DOHH2 (cell line): ENCODE measurements around the gene ZNF581.

Experiments used
- H3F3A ChIP-seq: fragments of 200-600 bp; sonication (generic), shearing (Covaris generic); 2 replicates; pipeline ENCODE4 v1.6.0; 2016; ENCODE audit warnings: antibody characterized with exemption, mild to moderate bottlenecking; ENCODE audit not compliant: control insufficient read depth, insufficient read depth
- H3K27ac ChIP-seq: fragments of 200-600 bp; sonication (generic); 2 replicates; pipeline ENCODE4 v1.5.1; 2014; ENCODE audit warnings: low read depth, mild to moderate bottlenecking, low read length, moderate library complexity
- H3K27me3 ChIP-seq: fragments of 200-600 bp; sonication (generic); 2 replicates; pipeline ENCODE4 v1.6.1; 2014; ENCODE audit warnings: mild to moderate bottlenecking, low read length, mixed read lengths; ENCODE audit not compliant: control insufficient read depth
- H3K36me3 ChIP-seq: fragments of 200-600 bp; sonication (generic); 2 replicates; pipeline ENCODE4 v1.6.1; 2014; ENCODE audit warnings: mild to moderate bottlenecking, low read length, moderate library complexity, mixed read lengths; ENCODE audit not compliant: control insufficient read depth
- H3K4me1 ChIP-seq: fragments of 200-600 bp; sonication (generic); 2 replicates; pipeline ENCODE4 v1.6.1; 2014; ENCODE audit warnings: mild to moderate bottlenecking, low read length, mixed read lengths; ENCODE audit not compliant: control insufficient read depth
- H3K4me2 ChIP-seq: fragments of 200-600 bp; sonication (generic); 2 replicates; pipeline ENCODE4 v1.6.0; 2014; ENCODE audit warnings: mild to moderate bottlenecking, low read length, moderate library complexity
- H3K4me3 ChIP-seq: fragments of 200-600 bp; sonication (generic); 2 replicates; pipeline ENCODE4 v1.5.1; 2014; ENCODE audit warnings: mild to moderate bottlenecking, low read length, mixed read lengths
- H3K79me2 ChIP-seq: fragments of 200-600 bp; sonication (generic); 2 replicates; pipeline ENCODE4 v1.6.1; 2014; ENCODE audit warnings: mild to moderate bottlenecking, low read length, mixed read lengths; ENCODE audit not compliant: control insufficient read depth
- H3K9me2 ChIP-seq: fragments of 200-600 bp; sonication (generic); replicated peaks from 2 replicates; pipeline ENCODE4 v1.6.1; 2014; ENCODE audit warnings: mild to moderate bottlenecking, low read length, mixed read lengths; ENCODE audit not compliant: control insufficient read depth
- H3K9me3 ChIP-seq: fragments of 200-600 bp; sonication (generic); 2 replicates; pipeline ENCODE4 v1.6.1; 2014; ENCODE audit warnings: antibody characterized with exemption, low read length, mixed read lengths; ENCODE audit not compliant: control insufficient read depth, insufficient read depth
- H4K20me1 ChIP-seq: fragments of 200-600 bp; sonication (generic); 2 replicates; pipeline ENCODE4 v1.6.0; 2014; ENCODE audit warnings: low read depth, mild to moderate bottlenecking, antibody characterized with exemption, low read length, moderate library complexity; ENCODE audit not compliant: control insufficient read depth, insufficient read depth
- EZH2phosphoT487 ChIP-seq: fragments of 200-600 bp; sonication (generic); IDR thresholded peaks from 2 replicates; pipeline ENCODE4 v1.6.1; 2017; ENCODE audit warnings: borderline replicate concordance, mild to moderate bottlenecking, antibody characterized with exemption, low read length, moderate library complexity, mixed read lengths
- TF ChIP-seq, protein P1 (sequence below): fragments of 200-600 bp; sonication (generic); IDR thresholded peaks from one replicate; pipeline ENCODE4 v1.5.1; 2014; ENCODE audit warnings: antibody characterized with exemption, mild to moderate bottlenecking, low read depth, low read length; ENCODE audit not compliant: poor library complexity, severe bottlenecking

Gene ZNF581

DNA sequence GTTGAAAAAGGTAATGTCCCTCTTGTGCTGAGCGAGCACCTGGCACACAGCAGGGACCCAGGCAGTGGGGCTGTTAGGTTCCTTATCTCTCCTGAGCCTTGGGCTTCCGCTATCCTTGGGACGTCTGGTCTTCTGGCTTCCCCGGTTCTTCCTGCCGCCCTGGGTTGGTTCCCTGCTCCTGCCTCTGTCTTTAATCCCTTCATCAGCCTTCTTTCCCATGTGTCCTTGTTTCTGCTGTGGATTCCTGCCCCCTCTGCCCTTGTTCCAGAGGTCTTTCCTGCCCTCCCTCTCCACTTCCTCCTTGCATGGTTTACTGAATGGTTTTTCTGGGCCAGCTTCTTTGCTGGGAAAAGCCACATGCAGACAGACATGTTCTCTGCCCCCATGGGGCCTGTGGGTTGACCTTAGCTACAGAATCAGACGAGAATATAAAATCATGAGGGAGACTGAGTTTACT is 34.2 kb downstream of the ZNF581 start:
- peaks cover 91% of the 10 kb centered on the region for H3K79me2 ChIP-seq

GRCh38 chr19:55678121-55678671 is 34.7 kb downstream of the ZNF581 start:
- H3K4me2 ChIP-seq, result peak overlapping the region; percentile 92
- peak overlapping the region; percentile 90 for H3K4me3 ChIP-seq
- H3K4me1 ChIP-seq, result peaks cover 48% of the 10 kb centered on the region
- no peaks in the 10 kb centered on the region for H3K27me3 ChIP-seq
- TF ChIP-seq EZH2phosphoT487, result no peak
- TF ChIP-seq, protein P1, sequence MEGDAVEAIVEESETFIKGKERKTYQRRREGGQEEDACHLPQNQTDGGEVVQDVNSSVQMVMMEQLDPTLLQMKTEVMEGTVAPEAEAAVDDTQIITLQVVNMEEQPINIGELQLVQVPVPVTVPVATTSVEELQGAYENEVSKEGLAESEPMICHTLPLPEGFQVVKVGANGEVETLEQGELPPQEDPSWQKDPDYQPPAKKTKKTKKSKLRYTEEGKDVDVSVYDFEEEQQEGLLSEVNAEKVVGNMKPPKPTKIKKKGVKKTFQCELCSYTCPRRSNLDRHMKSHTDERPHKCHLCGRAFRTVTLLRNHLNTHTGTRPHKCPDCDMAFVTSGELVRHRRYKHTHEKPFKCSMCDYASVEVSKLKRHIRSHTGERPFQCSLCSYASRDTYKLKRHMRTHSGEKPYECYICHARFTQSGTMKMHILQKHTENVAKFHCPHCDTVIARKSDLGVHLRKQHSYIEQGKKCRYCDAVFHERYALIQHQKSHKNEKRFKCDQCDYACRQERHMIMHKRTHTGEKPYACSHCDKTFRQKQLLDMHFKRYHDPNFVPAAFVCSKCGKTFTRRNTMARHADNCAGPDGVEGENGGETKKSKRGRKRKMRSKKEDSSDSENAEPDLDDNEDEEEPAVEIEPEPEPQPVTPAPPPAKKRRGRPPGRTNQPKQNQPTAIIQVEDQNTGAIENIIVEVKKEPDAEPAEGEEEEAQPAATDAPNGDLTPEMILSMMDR, result peak; percentile 27
- peaks cover 8% of the 10 kb centered on the region; the same call in 1 of the 2 replicates for H4K20me1 ChIP-seq
- peak overlapping the region; percentile 90 for H3K27ac ChIP-seq
- no peaks in the 10 kb centered on the region for H3K9me3 ChIP-seq
- H3F3A ChIP-seq, result peaks cover 25% of the 10 kb centered on the region
- peaks cover 84% of the 10 kb centered on the region for H3K36me3 ChIP-seq
- H3K9me2 ChIP-seq, result no peaks in the 10 kb centered on the region
- H3K79me2 ChIP-seq, result peaks cover 88% of the 10 kb centered on the region

More for the DNA sequence above, 34.2 kb downstream of the ZNF581 start:
- no peaks in the 10 kb centered on the region for H3K9me3 ChIP-seq
- H3K27ac ChIP-seq, result peak overlapping the region; percentile 90
- H4K20me1 ChIP-seq, result peaks cover 8% of the 10 kb centered on the region; the same call in 1 of the 2 replicates
- H3F3A ChIP-seq, result peaks cover 31% of the 10 kb centered on the region
- H3K4me1 ChIP-seq, result peaks cover 48% of the 10 kb centered on the region
- H3K4me3 ChIP-seq, result peak overlapping the region; percentile 90
- H3K4me2 ChIP-seq, result peak overlapping the region; percentile 92
- H3K27me3 ChIP-seq, result no peaks in the 10 kb centered on the region
- TF ChIP-seq EZH2phosphoT487, result no peak
- TF ChIP-seq, protein P1, result no peak
- H3K36me3 ChIP-seq, result peaks cover 84% of the 10 kb centered on the region
- no peaks in the 10 kb centered on the region for H3K9me2 ChIP-seq

DNA sequence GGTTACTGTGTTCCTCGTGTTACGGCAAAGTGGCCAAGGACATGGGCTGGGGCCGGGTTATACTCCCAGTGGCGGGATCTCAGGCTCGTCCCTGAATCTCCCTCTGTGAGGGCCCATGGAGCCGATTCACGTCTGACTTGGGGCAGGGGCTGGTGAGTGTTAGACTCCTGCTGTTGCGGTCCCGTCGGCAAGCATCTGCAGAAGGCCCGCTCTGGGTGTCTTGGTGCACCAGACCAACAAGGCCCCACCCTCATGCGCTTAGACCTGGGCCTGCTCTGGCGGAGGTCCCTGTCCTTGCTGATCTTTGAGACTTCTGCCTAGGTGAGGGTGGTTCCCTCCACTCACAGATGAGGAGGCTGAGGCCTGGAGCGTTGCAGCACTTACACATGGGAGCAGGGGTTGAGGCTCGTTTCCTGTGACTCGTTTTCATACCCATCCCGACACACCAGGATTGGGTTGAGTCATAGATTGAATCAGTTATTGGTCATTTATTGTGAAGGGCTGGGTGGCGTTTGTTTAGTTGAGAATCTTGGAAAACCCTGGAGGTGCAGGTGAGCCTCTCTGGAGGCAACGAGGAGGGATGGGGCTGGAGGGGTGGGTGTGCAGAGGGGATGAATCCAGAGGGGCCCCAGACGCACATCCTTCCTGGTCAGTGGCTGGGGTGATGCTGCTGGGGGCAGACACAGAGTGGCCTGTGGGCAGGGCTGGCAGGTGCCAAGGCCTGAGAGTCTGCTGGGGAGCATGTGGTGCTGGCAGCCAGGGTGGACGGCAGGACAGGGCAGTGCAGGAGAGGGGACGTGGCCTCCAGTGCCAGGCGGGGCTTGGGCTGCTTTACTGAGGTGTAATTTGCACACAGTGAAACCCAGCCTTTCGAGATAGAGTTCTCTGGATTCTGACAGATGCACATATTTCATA is 36.2 kb downstream of the ZNF581 start:
- Histone ChIP-seq H3K36me3 (peaks cover 88% of the 10 kb centered on the region), H3K4me3 (peak overlapping the region; percentile 90), H3K79me2 (peaks cover 92% of the 10 kb centered on the region)

More for the DNA sequence above, 36.2 kb downstream of the ZNF581 start:
- TF ChIP-seq, protein P1, result no peak
- no peak for TF ChIP-seq EZH2phosphoT487
- Histone ChIP-seq H3K27me3 (no peaks in the 10 kb centered on the region), H3K4me2 (peak overlapping the region; percentile 92), H3K9me2 (no peaks in the 10 kb centered on the region), H3K27ac (peak overlapping the region; percentile 90), H3K4me1 (peaks cover 37% of the 10 kb centered on the region), H4K20me1 (peaks cover 4% of the 10 kb centered on the region; the same call in 1 of the 2 replicates), H3K9me3 (no peaks in the 10 kb centered on the region), H3F3A (peaks cover 15% of the 10 kb centered on the region)
